GM18502 (cell line): ENCODE data around the gene STEAP1.

Source experiments
- ATAC-seq: cut with Tn5 transposase; IDR thresholded peaks from one replicate; pipeline ENCODE4 v1.9.1; 2021; ENCODE audit warnings: mild to moderate bottlenecking; ENCODE audit not compliant: unreplicated experiment, poor library complexity

STEAP1 gene

GRCh38 chr7:90210475-90210874 is 56.2 kb downstream of the STEAP1 start:
- no peak for ATAC-seq

GRCh38 chr7:90210981-90211380 is 56.7 kb downstream of the STEAP1 start:
- ATAC-seq, result peak; percentile 6

GRCh38 chr7:90211391-90212148 is 57.3 kb downstream of the STEAP1 start, which contains the start of gene STEAP2:
Gene STEAP2, plus strand, starts transcription at chr7:90211740. Its CDS starts 13,343 bp downstream, at chr7:90225083.
- ATAC-seq, result peak; percentile 96

- no peak for ATAC-seq
Observed at GRCh38 chr7:90212149-90212495, 57.9 kb downstream of the STEAP1 start.

- ATAC-seq, result no peak
Observed at GRCh38 chr7:90213521-90213920, 59.3 kb downstream of the STEAP1 start.
